ENCODE results near the gene CST1.

CST1 gene

GRCh38 chr20:23702021-23702420, 48.7 kb downstream of the CST1 start:
- DNase-seq (ENCODE audit: low spot score): no peak

- no peak for DNase-seq (ENCODE audit: low spot score)
These were observed 49.8 kb downstream of the CST1 start for GRCh38 chr20:23700931-23701330.

GRCh38 chr20:23697947-23698346, 52.8 kb downstream of the CST1 start:
- DNase-seq (ENCODE audit: low spot score): no peak
